GM12878 (cell line): Measurements from ENCODE around the gene GKAP1. TPM values are rescaled to one million over a fixed set of nuclear protein-coding genes. Genes with fewer than 3 reads are reported as not detected.
A peak's percentile ranks its signal among the peaks of the same experiment; 100 is the strongest.

Experiments
- ATF2 ChIP-seq: IDR thresholded peaks from 2 replicates; pipeline ENCODE4 v1.6.1; 2012; ENCODE audit warnings: low read length, inconsistent platforms
- CBX3 ChIP-seq: fragments of 200-600 bp; sonication (generic); IDR thresholded peaks from 2 replicates; pipeline ENCODE4 v1.6.1; 2016; ENCODE audit warnings: low read depth, borderline replicate concordance
- GATAD2B ChIP-seq: fragments of 450-650 bp; conservative IDR thresholded peaks from 2 replicates; pipeline ENCODE4 v1.6.1; 2017; ENCODE audit warnings: low read depth, mild to moderate bottlenecking, moderate library complexity
- HCFC1 ChIP-seq: fragments of 150-350 bp; IDR thresholded peaks from 2 replicates; pipeline ENCODE4 v1.6.1; 2014; ENCODE audit warnings: low read length
- IKZF1 ChIP-seq: fragments of 450-650 bp; conservative IDR thresholded peaks from 2 replicates; pipeline ENCODE4 v1.6.1; 2017; ENCODE audit warnings: antibody characterized with exemption, mild to moderate bottlenecking
- IRF5 ChIP-seq: fragments of 450-650 bp; IDR thresholded peaks from 2 replicates; pipeline ENCODE4 v1.6.1; 2017; ENCODE audit warnings: borderline replicate concordance
- JUNB ChIP-seq: IDR thresholded peaks from 2 replicates; pipeline ENCODE4 v1.6.1; 2016; ENCODE audit warnings: antibody characterized with exemption, mild to moderate bottlenecking
- MEF2A ChIP-seq: IDR thresholded peaks from 2 replicates; pipeline ENCODE4 v1.6.1; 2011; ENCODE audit warnings: low read depth, mild to moderate bottlenecking, low read length, moderate library complexity; ENCODE audit not compliant: insufficient read depth
- MEF2B ChIP-seq: fragments of 450-650 bp; IDR thresholded peaks from 2 replicates; pipeline ENCODE4 v1.6.1; 2018; ENCODE audit warnings: mild to moderate bottlenecking, moderate library complexity; ENCODE audit not compliant: partially characterized antibody, poor library complexity, severe bottlenecking
- MTA2 ChIP-seq: fragments of 450-650 bp; IDR thresholded peaks from 2 replicates; pipeline ENCODE4 v1.6.1; 2016; ENCODE audit warnings: low read depth, mild to moderate bottlenecking, moderate library complexity
- MXI1 ChIP-seq: fragments of 150-350 bp; IDR thresholded peaks from 2 replicates; pipeline ENCODE4 v1.6.1; 2011; ENCODE audit warnings: low read depth, mild to moderate bottlenecking, inconsistent platforms, low read length, improper control_type of control experiment
- NBN ChIP-seq: fragments of 450-650 bp; IDR thresholded peaks from 2 replicates; pipeline ENCODE4 v1.6.1; 2016
- NFIC ChIP-seq: IDR thresholded peaks from 2 replicates; pipeline ENCODE4 v1.6.1; 2012; ENCODE audit warnings: low read depth, mild to moderate bottlenecking, inconsistent platforms, low read length, moderate library complexity
- PAX5 ChIP-seq: IDR thresholded peaks from 2 replicates; pipeline ENCODE4 v1.6.1; 2011; ENCODE audit warnings: low read depth, low read length, borderline replicate concordance
- PML ChIP-seq: IDR thresholded peaks from 2 replicates; pipeline ENCODE4 v1.6.1; 2012; ENCODE audit warnings: low read length, inconsistent platforms
- PRDM15 ChIP-seq: fragments of 450-650 bp; formaldehyde crosslinking; IDR thresholded peaks from 2 replicates; pipeline ENCODE4 v1.4.0; 2020; ENCODE audit warnings: mild to moderate bottlenecking, moderate library complexity
- RFX5 ChIP-seq: IDR thresholded peaks from 2 replicates; pipeline ENCODE4 v1.6.1; 2011; ENCODE audit warnings: low read depth, low read length, improper control_type of control experiment
- SIX5 ChIP-seq: IDR thresholded peaks from 2 replicates; pipeline ENCODE4 v1.6.1; 2011; ENCODE audit warnings: mild to moderate bottlenecking, low read depth, low read length, moderate library complexity; ENCODE audit not compliant: severe bottlenecking
- SP1 ChIP-seq: IDR thresholded peaks from one replicate; pipeline ENCODE4 v1.6.1; 2011; ENCODE audit warnings: low read depth, low read length
- SPI1 ChIP-seq: IDR thresholded peaks from 2 replicates; pipeline ENCODE4 v1.6.1; 2011; ENCODE audit warnings: low read depth, mild to moderate bottlenecking, low read length, moderate library complexity, borderline replicate concordance; ENCODE audit not compliant: insufficient read depth
- TARDBP ChIP-seq: IDR thresholded peaks from 2 replicates; pipeline ENCODE4 v1.6.1; 2016; ENCODE audit warnings: borderline replicate concordance
- ZBED1 ChIP-seq: IDR thresholded peaks from 2 replicates; pipeline ENCODE4 v1.6.1; 2016; ENCODE audit warnings: borderline replicate concordance
- polyA plus RNA-seq, 11 experiments: library from polyadenylated mRNA; depleted of rRNA in 4 of 11; unstranded in 6 of 11; stranded (reverse) in 5 of 11; fragments of >200 nt; fragmentation: Nextera tagmentation in 4 of 11; fragmentation: Illumina TruSeq in 1 of 11; extraction: Ambion mirVana in 4 of 11; extraction: Trizol in 1 of 11; gene quantifications; 1 replicate in 1 of 11; 2 replicates in 10 of 11; pipeline versions ENCODE4 v1.2.1 to v1.2.3, GENCODE V29; 2011 to 2016; ENCODE audit warnings: inconsistent platforms in 2 of 11, missing spikeins in 2 of 11, low read depth in 1 of 11
- total RNA-seq, 4 experiments: library from RNA; depleted of rRNA in 3 of 4; stranded (reverse); fragments of >200 nt in 3 of 4; fragmentation: Illumina TruSeq in 1 of 4; extraction: Trizol in 1 of 4; gene quantifications; 2 replicates each; pipeline versions ENCODE4 v1.2.1 to v1.2.3, GENCODE V29; 2013 to 2021

GKAP1 gene
- total and polyA plus RNA-seq, 10 of the 15 experiments (the other 5 are each of a cell fraction or from before 2014, with no cell fraction given): 0.92 to 5.1 (median 2.7) TPM

- TF ChIP-seq MEF2B (peak; percentile 26), MTA2 (no peak; the same call in 1 of the 2 replicates), TARDBP (0 out of 2 replicates have a peak, but pooled peaks have one; percentile 70), MEF2A (0 out of 2 replicates have a peak, but pooled peaks have one; percentile 22), MXI1 (peak; percentile 77), GATAD2B (peak; percentile 67), RFX5 (0 out of 2 replicates have a peak, but pooled peaks have one; percentile 12), SIX5 (peak; percentile 36), NFIC (peak; percentile 53; the same call in 1 of the 2 replicates), PRDM15 (CRISPR knock-in tag) (0 out of 2 replicates have a peak, but pooled peaks have one; percentile 58), ZBED1 (no peak; the same call in 1 of the 2 replicates), NBN (peak; percentile 100), PML (peak; percentile 83), JUNB (peak; percentile 57), SPI1 (peak; percentile 45), PAX5 (no peak; the same call in 1 of the 2 replicates), IRF5 (no peak), ATF2 (peak; percentile 77), HCFC1 (peak; percentile 71), IKZF1 (peak; percentile 86), CBX3 (no peak), SP1 (peak; percentile 15)
Measured at GRCh38 chr9:83707768-83708514, 109.6 kb downstream of the GKAP1 start, which contains the start of gene UBQLN1 (continued).
